ENCODE results near the gene UGT2A1.

- TF ChIP-seq, protein P1, sequence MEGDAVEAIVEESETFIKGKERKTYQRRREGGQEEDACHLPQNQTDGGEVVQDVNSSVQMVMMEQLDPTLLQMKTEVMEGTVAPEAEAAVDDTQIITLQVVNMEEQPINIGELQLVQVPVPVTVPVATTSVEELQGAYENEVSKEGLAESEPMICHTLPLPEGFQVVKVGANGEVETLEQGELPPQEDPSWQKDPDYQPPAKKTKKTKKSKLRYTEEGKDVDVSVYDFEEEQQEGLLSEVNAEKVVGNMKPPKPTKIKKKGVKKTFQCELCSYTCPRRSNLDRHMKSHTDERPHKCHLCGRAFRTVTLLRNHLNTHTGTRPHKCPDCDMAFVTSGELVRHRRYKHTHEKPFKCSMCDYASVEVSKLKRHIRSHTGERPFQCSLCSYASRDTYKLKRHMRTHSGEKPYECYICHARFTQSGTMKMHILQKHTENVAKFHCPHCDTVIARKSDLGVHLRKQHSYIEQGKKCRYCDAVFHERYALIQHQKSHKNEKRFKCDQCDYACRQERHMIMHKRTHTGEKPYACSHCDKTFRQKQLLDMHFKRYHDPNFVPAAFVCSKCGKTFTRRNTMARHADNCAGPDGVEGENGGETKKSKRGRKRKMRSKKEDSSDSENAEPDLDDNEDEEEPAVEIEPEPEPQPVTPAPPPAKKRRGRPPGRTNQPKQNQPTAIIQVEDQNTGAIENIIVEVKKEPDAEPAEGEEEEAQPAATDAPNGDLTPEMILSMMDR (conservative IDR thresholded peaks at IDR 0.05) = no peak
- no peak for TF ChIP-seq ZFX (IDR thresholded peaks at IDR 0.05)
Measured at GRCh38 chr4:69649629-69650028, 3.4 kb downstream of the UGT2A1 start.
